OCI-LY3 (cell line): Measurements from ENCODE around the gene FLRT2.

ENCODE experiments used
- H2AFZ ChIP-seq: fragments of 200-600, 300-600 bp; shearing (Covaris generic); 2 replicates; pipeline ENCODE4 v1.6.0; 2014; ENCODE audit warnings: antibody characterized with exemption, low read depth, low read length
- H3K27ac ChIP-seq: fragments of 200-600, 300-600 bp; sonication (generic); 2 replicates; pipeline ENCODE4 v1.5.1; 2014; ENCODE audit warnings: mild to moderate bottlenecking, low read length, moderate library complexity, mixed read lengths
- H3K27me3 ChIP-seq: fragments of 200-600, 300-600 bp; sonication (generic); 2 replicates; pipeline ENCODE4 v1.6.1; 2014; ENCODE audit warnings: low read depth, low read length, mixed read lengths
- H3K36me3 ChIP-seq: fragments of 200-600, 300-600 bp; sonication (generic); replicated peaks from 2 replicates; pipeline ENCODE3; 2014; ENCODE audit warnings: low read depth, low read length, mixed read lengths
- H3K4me1 ChIP-seq: fragments of 300-600, 200-600 bp; sonication (generic); 2 replicates; pipeline ENCODE4 v1.6.1; 2014; ENCODE audit warnings: low read length, mixed read lengths
- H3K4me2 ChIP-seq: fragments of 200-600, 300-600 bp; sonication (generic); 2 replicates; pipeline ENCODE4 v1.6.1; 2014; ENCODE audit warnings: low read length, mixed read lengths
- H3K4me3 ChIP-seq: fragments of 300-600, 200-600 bp; sonication (generic); 2 replicates; pipeline ENCODE4 v1.5.1; 2014; ENCODE audit warnings: antibody characterized with exemption, mild to moderate bottlenecking, low read length, moderate library complexity
- H3K79me2 ChIP-seq: fragments of 300-600, 200-600 bp; shearing (Covaris generic); 2 replicates; pipeline ENCODE4 v1.6.1; 2014; ENCODE audit warnings: mild to moderate bottlenecking, low read length, mixed read lengths
- H3K9ac ChIP-seq: fragments of 300-600, 200-600 bp; shearing (Covaris generic); 2 replicates; pipeline ENCODE4 v1.6.0; 2014; ENCODE audit warnings: mild to moderate bottlenecking, low read length, moderate library complexity
- H3K9me3 ChIP-seq: fragments of 200-600, 300-600 bp; shearing (Covaris generic); 2 replicates; pipeline ENCODE4 v1.6.1; 2014; ENCODE audit warnings: low read length, mixed read lengths; ENCODE audit not compliant: insufficient read depth
- H4K20me1 ChIP-seq: fragments of 200-600, 300-600 bp; sonication (generic); 2 replicates; pipeline ENCODE4 v1.6.1; 2016; ENCODE audit warnings: low read length, mixed read lengths; ENCODE audit not compliant: insufficient read depth
- CTCF ChIP-seq: fragments of 200-600, 300-600 bp; sonication (generic); IDR thresholded peaks from 2 replicates; pipeline ENCODE4 v1.5.1; 2014; ENCODE audit warnings: antibody characterized with exemption, low read length, low read depth
- EZH2phosphoT487 ChIP-seq: fragments of 200-600 bp; shearing (Covaris generic); IDR thresholded peaks from 2 replicates; pipeline ENCODE4 v1.6.1; 2018; ENCODE audit warnings: antibody characterized with exemption, mixed run types, low read depth

The FLRT2 gene

GRCh38 chr14:85599939-85600338 lies 70.0 kb downstream of the FLRT2 start:
- H3K79me2 ChIP-seq: no peaks in the 10 kb centered on the region
- H3K27me3 ChIP-seq: no peaks in the 10 kb centered on the region
- no peaks in the 10 kb centered on the region for H3K4me1 ChIP-seq
- TF ChIP-seq EZH2phosphoT487: no peak
- no peak for TF ChIP-seq CTCF
- H3K9me3 ChIP-seq: no peaks in the 10 kb centered on the region
- H4K20me1 ChIP-seq: no peaks in the 10 kb centered on the region
- H2AFZ ChIP-seq: no peak overlapping the region
- H3K4me3 ChIP-seq: no peak overlapping the region
- H3K36me3 ChIP-seq: no peaks in the 10 kb centered on the region
- no peak overlapping the region for H3K27ac ChIP-seq
- H3K4me2 ChIP-seq: no peak overlapping the region
- no peak overlapping the region for H3K9ac ChIP-seq

- Histone ChIP-seq H3K9ac (no peak overlapping the region), H2AFZ (no peak overlapping the region), H3K4me3 (no peak overlapping the region), H3K9me3 (no peaks in the 10 kb centered on the region), H4K20me1 (no peaks in the 10 kb centered on the region), H3K36me3 (no peaks in the 10 kb centered on the region), H3K4me1 (no peaks in the 10 kb centered on the region), H3K27me3 (no peaks in the 10 kb centered on the region), H3K4me2 (no peak overlapping the region), H3K79me2 (no peaks in the 10 kb centered on the region), H3K27ac (no peak overlapping the region)
- TF ChIP-seq EZH2phosphoT487: no peak
- TF ChIP-seq CTCF: no peak
These were observed 71.3 kb downstream of the FLRT2 start for GRCh38 chr14:85601246-85601645.

GRCh38 chr14:85601690-85602089 lies 71.7 kb downstream of the FLRT2 start:
- H3K79me2 ChIP-seq: no peaks in the 10 kb centered on the region
- no peak for TF ChIP-seq CTCF
- no peak for TF ChIP-seq EZH2phosphoT487
- no peaks in the 10 kb centered on the region for H3K27me3 ChIP-seq
- H3K36me3 ChIP-seq: no peaks in the 10 kb centered on the region
- no peaks in the 10 kb centered on the region for H3K9me3 ChIP-seq
- no peaks in the 10 kb centered on the region for H4K20me1 ChIP-seq
- H2AFZ ChIP-seq: no peak overlapping the region
- no peak overlapping the region for H3K9ac ChIP-seq
- no peak overlapping the region for H3K4me3 ChIP-seq
- no peak overlapping the region for H3K27ac ChIP-seq
- H3K4me1 ChIP-seq: no peaks in the 10 kb centered on the region
- H3K4me2 ChIP-seq: no peak overlapping the region

- no peaks in the 10 kb centered on the region for H3K9me3 ChIP-seq
- H4K20me1 ChIP-seq: no peaks in the 10 kb centered on the region
- TF ChIP-seq CTCF (no peak), EZH2phosphoT487 (no peak)
- no peak overlapping the region for H3K27ac ChIP-seq
- H3K36me3 ChIP-seq: no peaks in the 10 kb centered on the region
- H3K9ac ChIP-seq: no peak overlapping the region
- no peak overlapping the region for H2AFZ ChIP-seq
- H3K27me3 ChIP-seq: no peaks in the 10 kb centered on the region
- no peaks in the 10 kb centered on the region for H3K79me2 ChIP-seq
- H3K4me1 ChIP-seq: no peaks in the 10 kb centered on the region
- no peak overlapping the region for H3K4me2 ChIP-seq
- H3K4me3 ChIP-seq: no peak overlapping the region
These were observed 72.4 kb downstream of the FLRT2 start for GRCh38 chr14:85602345-85602744.
